ENCODE data around the gene SCN10A. TPM values are rescaled to one million over a fixed set of nuclear protein-coding genes. Genes with fewer than 3 reads are reported as not detected.

The SCN10A gene
- total and polyA plus RNA-seq, 2 of the 13 experiments (the other 11 are each of a cell fraction or from before 2014, with no cell fraction given), result not detected

DNA sequence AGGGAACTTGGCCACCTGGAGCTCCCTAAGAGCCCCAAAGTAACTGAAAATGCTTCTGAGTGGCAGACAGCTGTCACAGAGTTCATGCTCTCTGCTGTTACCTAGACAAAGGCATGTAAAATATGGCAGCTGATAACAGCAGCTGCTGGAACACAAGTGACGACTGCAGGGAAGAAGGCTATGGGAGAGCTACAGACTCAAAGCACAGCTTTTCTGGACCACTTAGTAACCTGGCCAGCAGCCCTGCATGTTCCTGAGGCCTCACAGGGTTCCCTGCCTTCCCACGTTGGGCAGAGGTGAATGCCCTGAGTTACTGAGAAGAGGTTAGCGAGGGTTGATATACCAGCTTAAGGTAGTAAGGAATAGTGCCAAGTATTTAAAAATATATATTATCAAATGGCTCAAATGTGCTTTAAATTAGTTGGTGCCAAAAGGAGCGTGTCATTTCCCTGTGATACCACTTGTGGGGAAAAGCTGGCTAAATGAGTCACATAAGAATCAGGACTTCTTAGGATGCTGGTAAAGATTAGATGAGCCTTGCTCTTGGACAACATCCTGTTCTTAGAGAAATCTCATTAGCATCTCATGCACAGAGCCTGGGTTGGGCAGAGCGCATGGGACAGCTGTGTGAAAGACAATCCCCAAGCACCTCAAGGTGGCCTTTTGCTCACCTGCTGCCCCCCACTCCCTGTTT lies 90.1 kb downstream of the SCN10A start:
- in situ Hi-C loops (cut with HindIII; ENCODE audit: extremely low pct_ligation_motif_present, low pct_unique_long_range_greater_than_20kb) (no loop called here), intact Hi-C loops (cut with micrococcal nuclease; ENCODE audit: unreplicated experiment) (no loop called here)
- 7% methylated on average over 4 of the region's 5 CpGs for WGBS (ENCODE audit: low lambda C conversion rate)
- no peak overlapping the region for H3K4me3 ChIP-seq (replicated peaks in 1 of 3; ENCODE audit: insufficient read depth in 1 of 3, low read depth in 2 of 3, low read length in 3 of 3)
- FAIRE-seq (no peak), ATAC-seq (no peak), DNase-seq (ENCODE audit: low spot score) (no peak)
- no peak overlapping the region for H3K4me2 ChIP-seq (ENCODE audit: low read depth, low read length)
- H3K27ac ChIP-seq (ENCODE audit: extremely low read length, insufficient read depth, low read length), result no peak overlapping the region
- H3K9ac ChIP-seq (ENCODE audit: insufficient read depth, low read depth, low read length), result no peak overlapping the region
- H2AFZ ChIP-seq (ENCODE audit: low read length), result no peak overlapping the region
- H3K27me3 ChIP-seq (ENCODE audit: control insufficient read depth in 1 of 2, insufficient read depth in 2 of 2, low read length in 2 of 2), result peaks cover 2 to 42% of the 10 kb centered on the region in 2 experiments; a peak in 3 of 5 replicates
- H3K9me3 ChIP-seq (ENCODE audit: low read length), result no peaks in the 10 kb centered on the region
- H4K20me1 ChIP-seq (ENCODE audit: insufficient read depth, low read length), result no peaks in the 10 kb centered on the region
- no peaks in the 10 kb centered on the region for H3K79me2 ChIP-seq (ENCODE audit: insufficient read depth, low read length)
- ChIA-PET POLR2A (no interaction called here), CTCF (ENCODE audit: low intra/inter-chr PET ratio, low total read pairs) (no interaction called here)
- no TSS peak for BruUV-seq (replicated peaks)
- no peaks in the 10 kb centered on the region for H3K4me1 ChIP-seq (ENCODE audit: insufficient read depth, low read length)
- no peaks in the 10 kb centered on the region for H3K36me3 ChIP-seq (replicated peaks in 1 of 2; ENCODE audit: control insufficient read depth in 1 of 2, insufficient read depth in 2 of 2, low read length in 2 of 2)
- TF ChIP-seq MTF2 (CRISPR knock-in tag; IDR thresholded peaks at IDR 0.05; ENCODE audit: borderline replicate concordance) (no peak), HHEX (CRISPR knock-in tag; IDR thresholded peaks at IDR 0.05) (no peak), ZNF510 (CRISPR knock-in tag; IDR thresholded peaks at IDR 0.05; ENCODE audit: low read depth) (no peak), ZNF772 (CRISPR knock-in tag; IDR thresholded peaks at IDR 0.05) (no peak), KMT2B (CRISPR knock-in tag; IDR thresholded peaks at IDR 0.05) (no peak), ZNF703 (CRISPR knock-in tag; IDR thresholded peaks at IDR 0.05; ENCODE audit: borderline replicate concordance) (no peak), ARNTL (CRISPR knock-in tag; IDR thresholded peaks at IDR 0.05) (no peak), ZZZ3 (CRISPR knock-in tag; IDR thresholded peaks at IDR 0.05; ENCODE audit: borderline replicate concordance) (no peak), ZNF256 (CRISPR knock-in tag; conservative IDR thresholded peaks at IDR 0.05) (no peak), ZNF382 (CRISPR knock-in tag; IDR thresholded peaks at IDR 0.05; ENCODE audit: borderline replicate concordance) (no peak), NR2F2 (IDR thresholded peaks at IDR 0.05; ENCODE audit: borderline replicate concordance, low read depth) (no peak), ZNF780A (CRISPR knock-in tag; IDR thresholded peaks at IDR 0.05) (no peak)
- TF ChIP-seq, protein P1, sequence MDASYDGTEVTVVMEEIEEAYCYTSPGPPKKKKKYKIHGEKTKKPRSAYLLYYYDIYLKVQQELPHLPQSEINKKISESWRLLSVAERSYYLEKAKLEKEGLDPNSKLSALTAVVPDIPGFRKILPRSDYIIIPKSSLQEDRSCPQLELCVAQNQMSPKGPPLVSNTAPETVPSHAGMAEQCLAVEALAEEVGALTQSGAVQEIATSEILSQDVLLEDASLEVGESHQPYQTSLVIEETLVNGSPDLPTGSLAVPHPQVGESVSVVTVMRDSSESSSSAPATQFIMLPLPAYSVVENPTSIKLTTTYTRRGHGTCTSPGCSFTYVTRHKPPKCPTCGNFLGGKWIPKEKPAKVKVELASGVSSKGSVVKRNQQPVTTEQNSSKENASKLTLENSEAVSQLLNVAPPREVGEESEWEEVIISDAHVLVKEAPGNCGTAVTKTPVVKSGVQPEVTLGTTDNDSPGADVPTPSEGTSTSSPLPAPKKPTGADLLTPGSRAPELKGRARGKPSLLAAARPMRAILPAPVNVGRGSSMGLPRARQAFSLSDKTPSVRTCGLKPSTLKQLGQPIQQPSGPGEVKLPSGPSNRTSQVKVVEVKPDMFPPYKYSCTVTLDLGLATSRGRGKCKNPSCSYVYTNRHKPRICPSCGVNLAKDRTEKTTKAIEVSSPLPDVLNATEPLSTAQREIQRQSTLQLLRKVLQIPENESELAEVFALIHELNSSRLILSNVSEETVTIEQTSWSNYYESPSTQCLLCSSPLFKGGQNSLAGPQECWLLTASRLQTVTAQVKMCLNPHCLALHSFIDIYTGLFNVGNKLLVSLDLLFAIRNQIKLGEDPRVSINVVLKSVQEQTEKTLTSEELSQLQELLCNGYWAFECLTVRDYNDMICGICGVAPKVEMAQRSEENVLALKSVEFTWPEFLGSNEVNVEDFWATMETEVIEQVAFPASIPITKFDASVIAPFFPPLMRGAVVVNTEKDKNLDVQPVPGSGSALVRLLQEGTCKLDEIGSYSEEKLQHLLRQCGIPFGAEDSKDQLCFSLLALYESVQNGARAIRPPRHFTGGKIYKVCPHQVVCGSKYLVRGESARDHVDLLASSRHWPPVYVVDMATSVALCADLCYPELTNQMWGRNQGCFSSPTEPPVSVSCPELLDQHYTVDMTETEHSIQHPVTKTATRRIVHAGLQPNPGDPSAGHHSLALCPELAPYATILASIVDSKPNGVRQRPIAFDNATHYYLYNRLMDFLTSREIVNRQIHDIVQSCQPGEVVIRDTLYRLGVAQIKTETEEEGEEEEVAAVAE (CRISPR knock-in tag; IDR thresholded peaks at IDR 0.05; ENCODE audit: borderline replicate concordance), result no peak

Data from HepG2 (cell line).